WTC11 (cell line): ENCODE measurements around the gene ATP13A1. TPM values are rescaled to one million over a fixed set of nuclear protein-coding genes. Genes with fewer than 3 reads are reported as not detected.
A peak's percentile ranks its signal among the peaks of the same experiment; 100 is the strongest.

ENCODE experiments used
- ATF2 ChIP-seq: sonication (generic); formaldehyde crosslinking; IDR thresholded peaks from 2 replicates; pipeline ENCODE4 v1.8.1; 2022; ENCODE audit warnings: low read depth, missing genetic modification reagents, borderline replicate concordance
- ETV6 ChIP-seq: sonication (generic); formaldehyde crosslinking; IDR thresholded peaks from 2 replicates; pipeline ENCODE4 v1.8.1; 2022; ENCODE audit warnings: mild to moderate bottlenecking, missing genetic modification reagents
- FOXP4 ChIP-seq: sonication (generic); formaldehyde crosslinking; IDR thresholded peaks from 2 replicates; pipeline ENCODE4 v1.8.0; 2022; ENCODE audit warnings: mild to moderate bottlenecking, missing genetic modification reagents
- IRF2 ChIP-seq: sonication (generic); formaldehyde crosslinking; IDR thresholded peaks from 2 replicates; pipeline ENCODE4 v1.8.0; 2022; ENCODE audit warnings: low read depth, missing genetic modification reagents, borderline replicate concordance
- JAZF1 ChIP-seq: fragments of 250-450 bp; sonication (Bioruptor Pico); IDR thresholded peaks from 2 replicates; pipeline ENCODE4 v1.9.0; 2021; ENCODE audit warnings: moderate library complexity, mild to moderate bottlenecking, inconsistent platforms
- MAX ChIP-seq: sonication (generic); formaldehyde crosslinking; IDR thresholded peaks from 2 replicates; pipeline ENCODE4 v1.8.0; 2022; ENCODE audit warnings: mild to moderate bottlenecking, missing genetic modification reagents
- MLX ChIP-seq: sonication (generic); formaldehyde crosslinking; IDR thresholded peaks from 2 replicates; pipeline ENCODE4 v1.8.1; 2023; ENCODE audit warnings: mild to moderate bottlenecking, missing genetic modification reagents, moderate library complexity
- NFE2L1 ChIP-seq: sonication (generic); formaldehyde crosslinking; IDR thresholded peaks from 2 replicates; pipeline ENCODE4 v1.8.1; 2023; ENCODE audit warnings: missing genetic modification reagents
- NR1H2 ChIP-seq: sonication (generic); formaldehyde crosslinking; IDR thresholded peaks from 2 replicates; pipeline ENCODE4 v1.9.0; 2021; ENCODE audit warnings: mild to moderate bottlenecking, moderate library complexity, missing genetic modification reagents
- OVOL2 ChIP-seq: fragments of 250-450 bp; sonication (Bioruptor Pico); IDR thresholded peaks from 2 replicates; pipeline ENCODE4 v1.9.0; 2021; ENCODE audit warnings: mild to moderate bottlenecking, borderline replicate concordance
- SOX15 ChIP-seq: fragments of 250-450 bp; sonication (Bioruptor Pico); IDR thresholded peaks from 2 replicates; pipeline ENCODE4 v1.9.0; 2021; ENCODE audit warnings: mild to moderate bottlenecking
- TEAD4 ChIP-seq: sonication (generic); formaldehyde crosslinking; IDR thresholded peaks from 2 replicates; pipeline ENCODE4 v1.8.0; 2022; ENCODE audit warnings: mild to moderate bottlenecking, missing genetic modification reagents
- ZBTB43 ChIP-seq: sonication (generic); formaldehyde crosslinking; IDR thresholded peaks from 2 replicates; pipeline ENCODE4 v1.8.1; 2023; ENCODE audit warnings: mild to moderate bottlenecking, missing genetic modification reagents
- ZNF121 ChIP-seq: sonication (generic); formaldehyde crosslinking; IDR thresholded peaks from 2 replicates; pipeline ENCODE4 v1.8.0; 2023; ENCODE audit warnings: missing genetic modification reagents
- total RNA-seq: library from RNA; stranded (reverse); gene quantifications from 3 replicates; pipeline ENCODE4 v1.2.3, GENCODE V29; 2021
- TF ChIP-seq, protein P1 (sequence below): sonication (generic); formaldehyde crosslinking; IDR thresholded peaks from 2 replicates; pipeline ENCODE4 v1.8.0; 2022; ENCODE audit warnings: missing genetic modification reagents
- TF ChIP-seq, protein P2 (sequence below): fragments of 250-450 bp; sonication (Bioruptor Pico); IDR thresholded peaks from 2 replicates; pipeline ENCODE4 v1.9.0; 2021; ENCODE audit warnings: mild to moderate bottlenecking, borderline replicate concordance
- TF ChIP-seq, protein P3 (sequence below): sonication (generic); formaldehyde crosslinking; IDR thresholded peaks from 2 replicates; pipeline ENCODE4 v1.8.0; 2022; ENCODE audit warnings: mild to moderate bottlenecking, missing genetic modification reagents
- TF ChIP-seq, protein P4 (sequence below): fragments of 200-600 bp; IDR thresholded peaks from 2 replicates; pipeline ENCODE4 v1.8.0; 2022; ENCODE audit warnings: antibody characterized with exemption
- TF ChIP-seq, protein P5 (sequence below): sonication (generic); formaldehyde crosslinking; IDR thresholded peaks from 2 replicates; pipeline ENCODE4 v1.8.1; 2023; ENCODE audit warnings: mild to moderate bottlenecking, moderate library complexity, missing genetic modification reagents

Gene ATP13A1
- total RNA-seq, 1 experiment from 2014 or later, result 82.6 TPM

DNA sequence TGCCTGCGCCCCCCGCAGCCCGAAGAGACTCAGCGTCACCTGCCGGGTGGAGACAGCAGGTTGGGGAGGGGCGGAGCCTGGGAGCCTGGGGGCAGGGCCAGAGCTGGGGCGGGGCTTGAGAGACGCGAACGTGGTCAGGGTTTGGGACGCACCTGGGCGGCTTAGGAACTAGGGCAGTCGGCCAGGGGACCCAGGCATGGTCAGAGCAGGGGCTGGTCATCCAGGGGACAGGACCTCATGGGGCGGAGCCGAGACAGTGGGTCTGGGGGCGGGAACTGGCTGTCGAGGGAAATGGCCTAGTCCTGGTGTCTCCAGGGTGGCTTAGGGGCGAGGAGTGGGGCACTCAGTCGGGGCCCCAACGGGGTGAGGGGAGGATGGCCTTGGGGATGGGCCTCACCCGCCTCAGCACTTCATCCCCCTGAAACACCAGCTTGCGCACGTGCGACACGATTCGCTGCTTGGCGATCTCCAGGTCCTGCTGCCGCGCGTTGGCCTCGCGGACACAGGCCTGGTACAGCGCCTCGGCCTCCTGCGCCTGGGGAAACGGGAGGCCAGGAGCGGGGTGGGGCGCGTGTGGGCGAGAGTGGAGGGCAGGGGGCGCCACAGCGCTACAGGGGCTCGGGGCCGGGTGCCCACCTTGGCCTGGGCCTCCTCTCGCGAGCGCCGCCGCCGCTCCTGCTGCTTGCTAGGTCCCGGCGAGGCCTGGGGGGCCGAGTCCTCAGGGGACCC is 25.8 kb downstream of the ATP13A1 start (continued):
- TF ChIP-seq, protein P1, sequence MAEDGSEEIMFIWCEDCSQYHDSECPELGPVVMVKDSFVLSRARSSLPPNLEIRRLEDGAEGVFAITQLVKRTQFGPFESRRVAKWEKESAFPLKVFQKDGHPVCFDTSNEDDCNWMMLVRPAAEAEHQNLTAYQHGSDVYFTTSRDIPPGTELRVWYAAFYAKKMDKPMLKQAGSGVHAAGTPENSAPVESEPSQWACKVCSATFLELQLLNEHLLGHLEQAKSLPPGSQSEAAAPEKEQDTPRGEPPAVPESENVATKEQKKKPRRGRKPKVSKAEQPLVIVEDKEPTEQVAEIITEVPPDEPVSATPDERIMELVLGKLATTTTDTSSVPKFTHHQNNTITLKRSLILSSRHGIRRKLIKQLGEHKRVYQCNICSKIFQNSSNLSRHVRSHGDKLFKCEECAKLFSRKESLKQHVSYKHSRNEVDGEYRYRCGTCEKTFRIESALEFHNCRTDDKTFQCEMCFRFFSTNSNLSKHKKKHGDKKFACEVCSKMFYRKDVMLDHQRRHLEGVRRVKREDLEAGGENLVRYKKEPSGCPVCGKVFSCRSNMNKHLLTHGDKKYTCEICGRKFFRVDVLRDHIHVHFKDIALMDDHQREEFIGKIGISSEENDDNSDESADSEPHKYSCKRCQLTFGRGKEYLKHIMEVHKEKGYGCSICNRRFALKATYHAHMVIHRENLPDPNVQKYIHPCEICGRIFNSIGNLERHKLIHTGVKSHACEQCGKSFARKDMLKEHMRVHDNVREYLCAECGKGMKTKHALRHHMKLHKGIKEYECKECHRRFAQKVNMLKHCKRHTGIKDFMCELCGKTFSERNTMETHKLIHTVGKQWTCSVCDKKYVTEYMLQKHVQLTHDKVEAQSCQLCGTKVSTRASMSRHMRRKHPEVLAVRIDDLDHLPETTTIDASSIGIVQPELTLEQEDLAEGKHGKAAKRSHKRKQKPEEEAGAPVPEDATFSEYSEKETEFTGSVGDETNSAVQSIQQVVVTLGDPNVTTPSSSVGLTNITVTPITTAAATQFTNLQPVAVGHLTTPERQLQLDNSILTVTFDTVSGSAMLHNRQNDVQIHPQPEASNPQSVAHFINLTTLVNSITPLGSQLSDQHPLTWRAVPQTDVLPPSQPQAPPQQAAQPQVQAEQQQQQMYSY (CRISPR knock-in tag), result no peak
- TF ChIP-seq, protein P2, sequence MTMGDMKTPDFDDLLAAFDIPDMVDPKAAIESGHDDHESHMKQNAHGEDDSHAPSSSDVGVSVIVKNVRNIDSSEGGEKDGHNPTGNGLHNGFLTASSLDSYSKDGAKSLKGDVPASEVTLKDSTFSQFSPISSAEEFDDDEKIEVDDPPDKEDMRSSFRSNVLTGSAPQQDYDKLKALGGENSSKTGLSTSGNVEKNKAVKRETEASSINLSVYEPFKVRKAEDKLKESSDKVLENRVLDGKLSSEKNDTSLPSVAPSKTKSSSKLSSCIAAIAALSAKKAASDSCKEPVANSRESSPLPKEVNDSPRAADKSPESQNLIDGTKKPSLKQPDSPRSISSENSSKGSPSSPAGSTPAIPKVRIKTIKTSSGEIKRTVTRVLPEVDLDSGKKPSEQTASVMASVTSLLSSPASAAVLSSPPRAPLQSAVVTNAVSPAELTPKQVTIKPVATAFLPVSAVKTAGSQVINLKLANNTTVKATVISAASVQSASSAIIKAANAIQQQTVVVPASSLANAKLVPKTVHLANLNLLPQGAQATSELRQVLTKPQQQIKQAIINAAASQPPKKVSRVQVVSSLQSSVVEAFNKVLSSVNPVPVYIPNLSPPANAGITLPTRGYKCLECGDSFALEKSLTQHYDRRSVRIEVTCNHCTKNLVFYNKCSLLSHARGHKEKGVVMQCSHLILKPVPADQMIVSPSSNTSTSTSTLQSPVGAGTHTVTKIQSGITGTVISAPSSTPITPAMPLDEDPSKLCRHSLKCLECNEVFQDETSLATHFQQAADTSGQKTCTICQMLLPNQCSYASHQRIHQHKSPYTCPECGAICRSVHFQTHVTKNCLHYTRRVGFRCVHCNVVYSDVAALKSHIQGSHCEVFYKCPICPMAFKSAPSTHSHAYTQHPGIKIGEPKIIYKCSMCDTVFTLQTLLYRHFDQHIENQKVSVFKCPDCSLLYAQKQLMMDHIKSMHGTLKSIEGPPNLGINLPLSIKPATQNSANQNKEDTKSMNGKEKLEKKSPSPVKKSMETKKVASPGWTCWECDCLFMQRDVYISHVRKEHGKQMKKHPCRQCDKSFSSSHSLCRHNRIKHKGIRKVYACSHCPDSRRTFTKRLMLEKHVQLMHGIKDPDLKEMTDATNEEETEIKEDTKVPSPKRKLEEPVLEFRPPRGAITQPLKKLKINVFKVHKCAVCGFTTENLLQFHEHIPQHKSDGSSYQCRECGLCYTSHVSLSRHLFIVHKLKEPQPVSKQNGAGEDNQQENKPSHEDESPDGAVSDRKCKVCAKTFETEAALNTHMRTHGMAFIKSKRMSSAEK (CRISPR knock-in tag), result no peak
- 0 out of 2 replicates have a peak, but pooled peaks have one; percentile 22 for TF ChIP-seq ETV6 (CRISPR knock-in tag)
- no peak for TF ChIP-seq ZNF121 (CRISPR knock-in tag)
- TF ChIP-seq, protein P3, sequence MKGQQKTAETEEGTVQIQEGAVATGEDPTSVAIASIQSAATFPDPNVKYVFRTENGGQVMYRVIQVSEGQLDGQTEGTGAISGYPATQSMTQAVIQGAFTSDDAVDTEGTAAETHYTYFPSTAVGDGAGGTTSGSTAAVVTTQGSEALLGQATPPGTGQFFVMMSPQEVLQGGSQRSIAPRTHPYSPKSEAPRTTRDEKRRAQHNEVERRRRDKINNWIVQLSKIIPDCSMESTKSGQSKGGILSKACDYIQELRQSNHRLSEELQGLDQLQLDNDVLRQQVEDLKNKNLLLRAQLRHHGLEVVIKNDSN (CRISPR knock-in tag), result 0 out of 2 replicates have a peak, but pooled peaks have one; percentile 7
- no peak for TF ChIP-seq ATF2
- TF ChIP-seq MLX (CRISPR knock-in tag), result no peak
- no peak for TF ChIP-seq TEAD4
- no peak for TF ChIP-seq JAZF1 (CRISPR knock-in tag)
- TF ChIP-seq SOX15 (CRISPR knock-in tag), result no peak
- TF ChIP-seq, protein P4, sequence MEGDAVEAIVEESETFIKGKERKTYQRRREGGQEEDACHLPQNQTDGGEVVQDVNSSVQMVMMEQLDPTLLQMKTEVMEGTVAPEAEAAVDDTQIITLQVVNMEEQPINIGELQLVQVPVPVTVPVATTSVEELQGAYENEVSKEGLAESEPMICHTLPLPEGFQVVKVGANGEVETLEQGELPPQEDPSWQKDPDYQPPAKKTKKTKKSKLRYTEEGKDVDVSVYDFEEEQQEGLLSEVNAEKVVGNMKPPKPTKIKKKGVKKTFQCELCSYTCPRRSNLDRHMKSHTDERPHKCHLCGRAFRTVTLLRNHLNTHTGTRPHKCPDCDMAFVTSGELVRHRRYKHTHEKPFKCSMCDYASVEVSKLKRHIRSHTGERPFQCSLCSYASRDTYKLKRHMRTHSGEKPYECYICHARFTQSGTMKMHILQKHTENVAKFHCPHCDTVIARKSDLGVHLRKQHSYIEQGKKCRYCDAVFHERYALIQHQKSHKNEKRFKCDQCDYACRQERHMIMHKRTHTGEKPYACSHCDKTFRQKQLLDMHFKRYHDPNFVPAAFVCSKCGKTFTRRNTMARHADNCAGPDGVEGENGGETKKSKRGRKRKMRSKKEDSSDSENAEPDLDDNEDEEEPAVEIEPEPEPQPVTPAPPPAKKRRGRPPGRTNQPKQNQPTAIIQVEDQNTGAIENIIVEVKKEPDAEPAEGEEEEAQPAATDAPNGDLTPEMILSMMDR, result peak; percentile 26; the same call in 1 of the 2 replicates
- peak; percentile 28; the same call in 1 of the 2 replicates for TF ChIP-seq ZBTB43 (CRISPR knock-in tag)
- no peak for TF ChIP-seq IRF2 (CRISPR knock-in tag)
- no peak for TF ChIP-seq FOXP4
- TF ChIP-seq NR1H2 (CRISPR knock-in tag), result no peak
- 0 out of 2 replicates have a peak, but pooled peaks have one; percentile 41 for TF ChIP-seq MAX (CRISPR knock-in tag)
- TF ChIP-seq, protein P5, sequence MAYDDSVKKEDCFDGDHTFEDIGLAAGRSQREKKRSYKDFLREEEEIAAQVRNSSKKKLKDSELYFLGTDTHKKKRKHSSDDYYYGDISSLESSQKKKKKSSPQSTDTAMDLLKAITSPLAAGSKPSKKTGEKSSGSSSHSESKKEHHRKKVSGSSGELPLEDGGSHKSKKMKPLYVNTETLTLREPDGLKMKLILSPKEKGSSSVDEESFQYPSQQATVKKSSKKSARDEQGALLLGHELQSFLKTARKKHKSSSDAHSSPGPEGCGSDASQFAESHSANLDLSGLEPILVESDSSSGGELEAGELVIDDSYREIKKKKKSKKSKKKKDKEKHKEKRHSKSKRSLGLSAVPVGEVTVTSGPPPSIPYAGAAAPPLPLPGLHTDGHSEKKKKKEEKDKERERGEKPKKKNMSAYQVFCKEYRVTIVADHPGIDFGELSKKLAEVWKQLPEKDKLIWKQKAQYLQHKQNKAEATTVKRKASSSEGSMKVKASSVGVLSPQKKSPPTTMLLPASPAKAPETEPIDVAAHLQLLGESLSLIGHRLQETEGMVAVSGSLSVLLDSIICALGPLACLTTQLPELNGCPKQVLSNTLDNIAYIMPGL (CRISPR knock-in tag), result no peak
- peak; percentile 43; the same call in 1 of the 2 replicates for TF ChIP-seq NFE2L1 (CRISPR knock-in tag)
- TF ChIP-seq OVOL2 (CRISPR knock-in tag), result no peak
